ENCODE results near the gene PPP1R13B.

DNA sequence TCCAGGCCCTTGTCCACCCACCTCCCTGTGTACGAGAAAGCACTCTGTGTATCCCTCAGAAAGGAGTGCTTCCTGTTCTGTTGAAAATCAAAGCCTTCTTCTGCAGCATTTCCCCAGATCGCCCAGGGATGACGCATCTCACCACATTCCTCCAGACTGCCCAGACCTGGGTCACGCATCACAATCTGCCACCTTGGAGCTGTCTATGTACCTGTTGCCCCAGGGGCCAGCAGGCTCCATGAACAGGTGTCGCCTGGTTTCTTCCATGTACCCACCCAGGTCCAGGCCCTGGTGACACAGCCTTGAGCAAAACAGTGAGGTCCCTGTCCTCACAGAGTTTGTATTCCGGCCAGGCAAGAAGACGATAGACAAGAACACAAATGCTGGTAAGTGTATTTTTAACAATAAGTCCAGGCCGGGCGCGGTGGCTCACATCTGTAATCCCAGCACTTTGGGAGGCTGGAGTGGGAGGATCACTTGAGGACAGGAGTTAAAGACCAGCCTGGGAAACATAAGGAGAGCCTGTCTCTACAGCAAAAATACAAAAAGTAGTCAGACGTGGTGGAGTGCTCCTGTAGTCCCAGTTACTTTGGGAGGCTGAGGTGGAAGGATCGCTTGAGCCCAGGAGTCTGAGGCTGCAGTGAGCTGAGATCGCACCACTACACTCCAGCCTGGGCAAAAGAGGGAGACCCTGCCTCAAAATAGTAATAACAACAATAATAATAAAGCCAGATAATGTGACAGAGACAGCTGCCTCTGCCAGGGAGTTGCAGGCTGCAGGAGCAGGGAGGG is 6.8 kb upstream of the PPP1R13B start:
- TF ChIP-seq, protein P1, sequence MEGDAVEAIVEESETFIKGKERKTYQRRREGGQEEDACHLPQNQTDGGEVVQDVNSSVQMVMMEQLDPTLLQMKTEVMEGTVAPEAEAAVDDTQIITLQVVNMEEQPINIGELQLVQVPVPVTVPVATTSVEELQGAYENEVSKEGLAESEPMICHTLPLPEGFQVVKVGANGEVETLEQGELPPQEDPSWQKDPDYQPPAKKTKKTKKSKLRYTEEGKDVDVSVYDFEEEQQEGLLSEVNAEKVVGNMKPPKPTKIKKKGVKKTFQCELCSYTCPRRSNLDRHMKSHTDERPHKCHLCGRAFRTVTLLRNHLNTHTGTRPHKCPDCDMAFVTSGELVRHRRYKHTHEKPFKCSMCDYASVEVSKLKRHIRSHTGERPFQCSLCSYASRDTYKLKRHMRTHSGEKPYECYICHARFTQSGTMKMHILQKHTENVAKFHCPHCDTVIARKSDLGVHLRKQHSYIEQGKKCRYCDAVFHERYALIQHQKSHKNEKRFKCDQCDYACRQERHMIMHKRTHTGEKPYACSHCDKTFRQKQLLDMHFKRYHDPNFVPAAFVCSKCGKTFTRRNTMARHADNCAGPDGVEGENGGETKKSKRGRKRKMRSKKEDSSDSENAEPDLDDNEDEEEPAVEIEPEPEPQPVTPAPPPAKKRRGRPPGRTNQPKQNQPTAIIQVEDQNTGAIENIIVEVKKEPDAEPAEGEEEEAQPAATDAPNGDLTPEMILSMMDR (IDR thresholded peaks at IDR 0.05), result no peak
- no peak for TF ChIP-seq POLR2AphosphoS5 (IDR thresholded peaks at IDR 0.05)
